Esophagus squamous epithelium (tissue), 4 donors: Measurements from ENCODE around the gene ARHGAP42.

ENCODE experiments used
- POLR2A ChIP-seq, 4 donors: fragments of 450-650 bp; IDR thresholded peaks; one replicate each; pipeline ENCODE4 v1.6.1; 2017; ENCODE audit warnings: antibody characterized with exemption in 4 of 4, mild to moderate bottlenecking in 4 of 4, moderate library complexity in 3 of 4
- TF ChIP-seq, protein P1 (sequence below), 6 experiments: fragments of 450-650 bp in 4 of 6; fragments of 200-600 bp in 2 of 6; sonication (generic) in 2 of 6; IDR thresholded peaks; one replicate each; pipeline ENCODE4 v1.5.1; 2016 to 2019; ENCODE audit warnings: antibody characterized with exemption in 6 of 6, mild to moderate bottlenecking in 4 of 6, moderate library complexity in 4 of 6

DNA sequence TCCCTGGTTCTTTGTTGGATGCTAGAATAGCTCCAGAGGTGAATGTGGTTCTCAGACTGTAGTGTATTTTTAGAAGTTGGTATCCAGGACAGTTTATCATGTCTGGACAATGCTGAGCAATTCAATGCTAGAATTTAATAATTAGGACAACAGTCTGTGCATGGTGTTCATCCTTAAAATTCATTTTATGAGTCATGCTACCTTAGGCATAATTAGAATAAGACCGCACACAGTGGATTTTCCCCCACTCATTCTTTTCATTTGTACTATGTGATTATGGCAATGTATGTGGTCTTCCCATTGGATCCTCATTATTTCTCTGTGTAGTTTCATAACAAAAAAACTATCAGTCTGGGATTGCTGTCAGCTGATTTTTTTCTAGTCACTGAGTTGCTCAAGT, 196.7 kb downstream of the ARHGAP42 start:
- TF ChIP-seq, protein P1, sequence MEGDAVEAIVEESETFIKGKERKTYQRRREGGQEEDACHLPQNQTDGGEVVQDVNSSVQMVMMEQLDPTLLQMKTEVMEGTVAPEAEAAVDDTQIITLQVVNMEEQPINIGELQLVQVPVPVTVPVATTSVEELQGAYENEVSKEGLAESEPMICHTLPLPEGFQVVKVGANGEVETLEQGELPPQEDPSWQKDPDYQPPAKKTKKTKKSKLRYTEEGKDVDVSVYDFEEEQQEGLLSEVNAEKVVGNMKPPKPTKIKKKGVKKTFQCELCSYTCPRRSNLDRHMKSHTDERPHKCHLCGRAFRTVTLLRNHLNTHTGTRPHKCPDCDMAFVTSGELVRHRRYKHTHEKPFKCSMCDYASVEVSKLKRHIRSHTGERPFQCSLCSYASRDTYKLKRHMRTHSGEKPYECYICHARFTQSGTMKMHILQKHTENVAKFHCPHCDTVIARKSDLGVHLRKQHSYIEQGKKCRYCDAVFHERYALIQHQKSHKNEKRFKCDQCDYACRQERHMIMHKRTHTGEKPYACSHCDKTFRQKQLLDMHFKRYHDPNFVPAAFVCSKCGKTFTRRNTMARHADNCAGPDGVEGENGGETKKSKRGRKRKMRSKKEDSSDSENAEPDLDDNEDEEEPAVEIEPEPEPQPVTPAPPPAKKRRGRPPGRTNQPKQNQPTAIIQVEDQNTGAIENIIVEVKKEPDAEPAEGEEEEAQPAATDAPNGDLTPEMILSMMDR (IDR thresholded peaks at IDR 0.05), result no peak
- TF ChIP-seq POLR2A (IDR thresholded peaks at IDR 0.05), result no peak
